Esophagus muscularis mucosa (tissue), 4 donors: ENCODE data around the gene UTP4. TPM values are rescaled to one million over a fixed set of nuclear protein-coding genes. Genes with fewer than 3 reads are reported as not detected.

ENCODE experiments used
- DNase-seq: peaks from one replicate; pipeline ENCODE4 v3.0.0-alpha.2; 2017; ENCODE audit errors: extremely low spot score
- H3K27ac ChIP-seq, 4 donors: fragments of 200-600 bp; sonication (generic); replicated peaks in 1 of 4; 1 replicate in 3 of 4; 2 replicates in 1 of 4; pipeline ENCODE4 v1.5.1; 2016 to 2019; ENCODE audit warnings: mild to moderate bottlenecking in 1 of 4
- H3K27me3 ChIP-seq, 4 donors: fragments of 200-600 bp; sonication (generic); one replicate each; pipeline versions ENCODE4 v1.5.1 to v1.6.0; 2016 to 2019
- H3K36me3 ChIP-seq, 4 donors: fragments of 200-600 bp; sonication (generic); one replicate each; pipeline ENCODE4 v1.5.1; 2016 to 2019
- H3K4me1 ChIP-seq, 4 donors: fragments of 200-600 bp; sonication (generic); one replicate each; pipeline ENCODE4 v1.5.1; 2016 to 2019
- H3K4me3 ChIP-seq, 4 donors: fragments of 200-600 bp; sonication (generic); 1 replicate in 2 of 4; 2 replicates in 2 of 4; pipeline ENCODE4 v1.5.1; 2016 to 2019; ENCODE audit warnings: mild to moderate bottlenecking in 4 of 4, moderate library complexity in 1 of 4
- H3K9me3 ChIP-seq, 4 donors: fragments of 200-600 bp; sonication (generic); 1 replicate in 3 of 4; 2 replicates in 1 of 4; pipeline ENCODE4 v1.5.1; 2016 to 2019
- EP300 ChIP-seq: sonication (generic); formaldehyde crosslinking; IDR thresholded peaks from one replicate; pipeline ENCODE4 v1.6.1; 2017; ENCODE audit warnings: antibody characterized with exemption
- POLR2A ChIP-seq: fragments of 450-650 bp; IDR thresholded peaks from one replicate; pipeline ENCODE4 v1.6.1; 2017; ENCODE audit warnings: antibody characterized with exemption, moderate library complexity, mild to moderate bottlenecking, low read depth
- POLR2AphosphoS5 ChIP-seq, 2 donors: sonication (generic); formaldehyde crosslinking; IDR thresholded peaks; one replicate each; pipeline ENCODE4 v1.6.1; 2017; ENCODE audit warnings: antibody characterized with exemption in 2 of 2
- WGBS: methylation state at CpG from one replicate; pipeline ENCODE4 v1.1.5; 2018; 5-methylcytosine and 5-hydroxymethylcytosine counted together
- intact Hi-C: fragments of 100-400 bp; cut with DNase I; formaldehyde crosslinking; loops from one replicate; pipeline ENCODE4 v1.15.1; 2023
- total RNA-seq, 4 donors: library from RNA; depleted of rRNA; stranded (reverse); fragments of >200 nt; gene quantifications; one replicate each; pipeline versions ENCODE4 v1.1.0 to v1.2.1, GENCODE V29; 2016
- TF ChIP-seq, protein P1 (sequence below), 3 experiments: fragments of 200-600 bp in 2 of 3; fragments of 450-650 bp in 1 of 3; sonication (generic) in 2 of 3; IDR thresholded peaks; one replicate each; pipeline ENCODE4 v1.5.1; 2017 to 2019; ENCODE audit warnings: antibody characterized with exemption in 3 of 3, mild to moderate bottlenecking in 2 of 3, moderate library complexity in 1 of 3

UTP4 gene
- total RNA-seq, 4 donors from 2014 or later = 23.3 to 32.6 (median 24.0) TPM

DNA sequence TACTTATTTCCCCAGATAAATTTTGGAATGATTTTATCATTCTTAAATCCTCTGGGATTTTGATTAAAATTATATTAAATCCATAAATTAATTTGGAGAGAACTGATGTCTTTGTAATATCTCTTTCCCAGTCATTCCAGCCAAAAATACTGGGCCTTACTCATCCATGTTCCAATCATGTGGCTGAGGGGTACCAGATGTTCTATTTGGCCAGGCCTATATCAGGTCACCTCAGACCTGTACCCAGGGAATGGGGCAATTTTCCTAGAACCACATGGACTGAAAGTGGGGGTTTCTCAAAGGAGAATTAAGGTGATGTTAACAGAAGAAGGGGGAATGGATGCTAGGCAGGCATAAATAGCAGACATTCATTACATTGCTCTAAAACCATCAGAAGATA is 62.0 kb downstream of the UTP4 start:
- intact Hi-C loops = no loop called here
- Histone ChIP-seq H3K4me1 (peaks cover 7 to 92% (median 79%) of the 10 kb centered on the region in 4 donors), H3K27ac (no peak overlapping the region), H3K4me3 (no peak overlapping the region), H3K9me3 (no peaks in the 10 kb centered on the region), H3K36me3 (no peaks in the 10 kb centered on the region), H3K27me3 (no peaks in the 10 kb centered on the region)
- TF ChIP-seq POLR2AphosphoS5 (IDR thresholded peaks at IDR 0.05) = peak in 1 of 2 donors; percentile 33
- no peak for TF ChIP-seq POLR2A
- DNase-seq = no peak

DNA sequence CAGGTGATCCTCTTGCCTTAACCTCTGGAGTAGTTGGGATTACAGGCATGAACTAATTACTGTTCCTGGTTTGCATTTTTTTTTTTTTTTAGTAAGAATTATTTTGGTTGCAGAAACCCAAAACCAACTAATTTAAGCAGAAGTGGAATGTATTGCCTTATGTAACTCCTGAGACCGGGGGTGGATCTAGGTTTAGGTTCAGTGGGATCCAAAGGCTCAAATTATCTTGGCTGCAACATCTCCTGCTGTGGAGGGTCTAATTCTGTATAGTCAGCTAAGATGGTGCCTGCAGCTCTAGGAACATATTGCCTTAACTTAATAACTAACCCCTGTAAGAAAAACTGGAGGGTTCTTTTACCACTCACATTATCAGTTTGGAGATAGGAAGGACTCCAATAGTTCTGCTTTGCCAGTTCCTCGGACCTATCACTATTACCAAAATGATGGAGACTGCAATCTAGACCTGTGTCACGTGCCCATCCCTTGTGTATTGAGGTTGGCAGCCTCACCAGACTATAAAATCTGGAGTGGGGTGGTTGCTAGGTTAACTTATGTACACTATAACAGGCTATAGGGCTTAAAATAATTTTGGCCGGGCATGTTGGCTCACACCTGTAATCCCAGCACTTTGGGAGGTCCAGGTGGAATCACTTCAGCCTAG is 63.0 kb downstream of the UTP4 start:
- Histone ChIP-seq H3K27ac (no peak overlapping the region), H3K4me1 (peaks cover 7 to 82% (median 69%) of the 10 kb centered on the region in 4 donors), H3K36me3 (no peaks in the 10 kb centered on the region), H3K27me3 (no peaks in the 10 kb centered on the region), H3K4me3 (no peak overlapping the region), H3K9me3 (no peaks in the 10 kb centered on the region)
- WGBS = 70% methylated on average over 4 of the region's 4 CpGs
- intact Hi-C loops = no loop called here
- TF ChIP-seq EP300 (no peak), POLR2AphosphoS5 (IDR thresholded peaks at IDR 0.05) (no peak), POLR2A (no peak)
- TF ChIP-seq, protein P1, sequence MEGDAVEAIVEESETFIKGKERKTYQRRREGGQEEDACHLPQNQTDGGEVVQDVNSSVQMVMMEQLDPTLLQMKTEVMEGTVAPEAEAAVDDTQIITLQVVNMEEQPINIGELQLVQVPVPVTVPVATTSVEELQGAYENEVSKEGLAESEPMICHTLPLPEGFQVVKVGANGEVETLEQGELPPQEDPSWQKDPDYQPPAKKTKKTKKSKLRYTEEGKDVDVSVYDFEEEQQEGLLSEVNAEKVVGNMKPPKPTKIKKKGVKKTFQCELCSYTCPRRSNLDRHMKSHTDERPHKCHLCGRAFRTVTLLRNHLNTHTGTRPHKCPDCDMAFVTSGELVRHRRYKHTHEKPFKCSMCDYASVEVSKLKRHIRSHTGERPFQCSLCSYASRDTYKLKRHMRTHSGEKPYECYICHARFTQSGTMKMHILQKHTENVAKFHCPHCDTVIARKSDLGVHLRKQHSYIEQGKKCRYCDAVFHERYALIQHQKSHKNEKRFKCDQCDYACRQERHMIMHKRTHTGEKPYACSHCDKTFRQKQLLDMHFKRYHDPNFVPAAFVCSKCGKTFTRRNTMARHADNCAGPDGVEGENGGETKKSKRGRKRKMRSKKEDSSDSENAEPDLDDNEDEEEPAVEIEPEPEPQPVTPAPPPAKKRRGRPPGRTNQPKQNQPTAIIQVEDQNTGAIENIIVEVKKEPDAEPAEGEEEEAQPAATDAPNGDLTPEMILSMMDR (IDR thresholded peaks at IDR 0.05) = no peak
- no peak for DNase-seq

DNA sequence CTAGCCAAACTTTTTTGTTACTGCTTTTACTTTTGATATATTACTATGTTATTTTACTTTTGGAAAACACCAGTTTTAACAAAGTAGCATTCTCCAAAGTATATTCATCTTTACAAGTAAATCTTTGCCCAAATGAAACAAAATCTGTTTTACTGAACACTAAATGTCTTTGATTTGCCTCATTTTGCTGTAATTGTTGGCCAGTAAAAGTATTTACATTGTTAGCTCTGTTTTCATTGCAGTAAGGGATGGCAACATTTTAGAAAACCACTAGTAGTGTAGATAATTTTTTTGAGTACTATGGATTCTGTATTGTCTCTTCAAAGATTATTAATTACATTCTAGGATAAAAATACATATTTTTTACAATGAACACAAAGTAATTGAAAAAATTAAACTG is 65.1 kb downstream of the UTP4 start:
- peaks cover 4 to 82% (median 65%) of the 10 kb centered on the region in 4 donors for H3K4me1 ChIP-seq
- intact Hi-C loops = no loop called here

DNA sequence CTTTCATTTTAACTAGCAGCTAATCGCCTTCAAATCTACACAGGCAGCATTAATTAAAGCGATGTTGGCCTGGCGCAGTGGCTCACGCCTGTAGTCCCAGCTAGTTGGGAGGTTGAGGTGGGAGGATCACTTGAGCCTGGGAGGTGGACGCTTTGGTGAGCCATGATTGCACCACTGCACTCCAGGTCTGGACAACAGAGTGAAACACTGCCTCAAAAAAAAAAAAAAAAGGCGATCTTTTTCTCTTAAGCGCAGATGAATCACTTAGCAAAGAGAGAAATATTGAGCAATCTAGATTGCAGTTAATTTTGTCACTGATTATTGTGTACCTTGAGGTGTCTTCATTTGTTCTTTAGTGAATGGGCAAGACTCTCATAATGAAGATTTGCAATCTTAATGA is 66.9 kb downstream of the UTP4 start:
- TF ChIP-seq EP300 (no peak), POLR2AphosphoS5 (IDR thresholded peaks at IDR 0.05) (no peak), POLR2A (no peak)
- TF ChIP-seq, protein P1 (IDR thresholded peaks at IDR 0.05) = no peak
- Histone ChIP-seq H3K4me3 (no peak overlapping the region), H3K4me1 (peaks cover 5 to 81% (median 61%) of the 10 kb centered on the region in 4 donors), H3K36me3 (no peaks in the 10 kb centered on the region), H3K27ac (no peak overlapping the region), H3K9me3 (no peaks in the 10 kb centered on the region), H3K27me3 (no peaks in the 10 kb centered on the region)
- 91% methylated on average over 7 of the region's 7 CpGs for WGBS
- intact Hi-C loops = no loop called here
- DNase-seq = no peak

More for the DNA sequence above, 65.1 kb downstream of the UTP4 start:
- TF ChIP-seq, protein P1 (IDR thresholded peaks at IDR 0.05) = no peak
- TF ChIP-seq POLR2AphosphoS5 (IDR thresholded peaks at IDR 0.05) (no peak), EP300 (no peak), POLR2A (no peak)
- H3K4me3 ChIP-seq = no peak overlapping the region
- no peaks in the 10 kb centered on the region for H3K36me3 ChIP-seq
- no peaks in the 10 kb centered on the region for H3K27me3 ChIP-seq
- DNase-seq = no peak
- no peak overlapping the region for H3K27ac ChIP-seq
- no peaks in the 10 kb centered on the region for H3K9me3 ChIP-seq

DNA sequence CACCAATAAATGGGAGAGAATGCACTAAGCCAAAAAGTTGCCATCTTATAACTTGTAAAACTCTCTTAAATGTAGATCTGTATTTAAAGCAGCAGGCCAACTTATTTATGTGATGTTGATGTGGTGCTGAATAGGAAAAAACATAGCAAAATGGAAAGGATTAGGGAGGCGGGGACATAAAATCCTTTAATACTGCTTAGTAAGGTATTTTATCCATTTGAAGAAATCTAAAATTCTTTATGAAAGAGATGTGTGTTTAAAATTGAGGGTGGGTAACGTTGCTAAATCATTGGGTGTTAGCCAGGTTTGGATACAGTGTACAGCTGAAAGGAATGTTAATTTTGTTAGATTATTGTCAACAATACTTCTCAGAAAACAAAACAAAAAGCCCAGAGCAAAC is 68.8 kb downstream of the UTP4 start:
- Histone ChIP-seq H3K27ac (no peak overlapping the region), H3K9me3 (no peaks in the 10 kb centered on the region), H3K4me3 (no peak overlapping the region), H3K4me1 (peaks cover 6 to 84% (median 61%) of the 10 kb centered on the region in 4 donors), H3K27me3 (no peaks in the 10 kb centered on the region), H3K36me3 (no peaks in the 10 kb centered on the region)
- TF ChIP-seq POLR2AphosphoS5 (IDR thresholded peaks at IDR 0.05) = no peak
- TF ChIP-seq POLR2A = no peak
- TF ChIP-seq, protein P1 (IDR thresholded peaks at IDR 0.05) = no peak
- TF ChIP-seq EP300 = no peak
- DNase-seq = no peak
- intact Hi-C loops = no loop called here
- 53% methylated on average over 2 of the region's 2 CpGs for WGBS
